B cell (primary cell): ENCODE measurements around the gene PPP6R2.

Source experiments
- CTCF ChIP-seq: fragments of 200-600 bp; IDR thresholded peaks from one replicate; pipeline ENCODE4 v1.8.0; 2022; ENCODE audit warnings: antibody characterized with exemption, mild to moderate bottlenecking
- EZH2 ChIP-seq: IDR thresholded peaks from 2 replicates; pipeline ENCODE4 v1.6.1; 2012; ENCODE audit warnings: borderline replicate concordance, low read depth, mild to moderate bottlenecking, moderate library complexity, low read length; ENCODE audit not compliant: insufficient read depth, poor library complexity, severe bottlenecking

- TF ChIP-seq CTCF, result no peak
- no peak for TF ChIP-seq EZH2
Measured at GRCh38 chr22:50317674-50318073, 25.5 kb upstream of the PPP6R2 start.
